H1 (cell line): ENCODE results near the gene BAIAP2. TPM values are rescaled to one million over a fixed set of nuclear protein-coding genes. Genes with fewer than 3 reads are reported as not detected.

Source experiments
- KDM1A ChIP-seq: fragments of 200-600, 300-600 bp; sonication (generic); IDR thresholded peaks from 2 replicates; pipeline ENCODE4 v1.7.1; 2016; ENCODE audit warnings: mild to moderate bottlenecking, low read length, borderline replicate concordance
- SAP30 ChIP-seq: fragments of 300-600 bp; sonication (generic); IDR thresholded peaks from 2 replicates; pipeline ENCODE4 v1.7.1; 2012; ENCODE audit warnings: low read length, moderate library complexity, mild to moderate bottlenecking, inconsistent platforms; ENCODE audit not compliant: insufficient read depth, insufficient replicate concordance
- USF2 ChIP-seq: IDR thresholded peaks from 2 replicates; pipeline ENCODE4 v1.6.1; 2011; ENCODE audit warnings: low read length, improper control_type of control experiment
- polyA plus RNA-seq, 7 experiments: library from polyadenylated mRNA; depleted of rRNA in 3 of 7; stranded (reverse) in 5 of 7; unstranded in 2 of 7; fragments of >200 nt in 5 of 7; fragments of 200-250 nt in 2 of 7; gene quantifications; 1 replicate in 5 of 7; 2 replicates in 1 of 7; 4 replicates in 1 of 7; pipeline versions ENCODE4 v1.2.1 to v1.2.3, GENCODE V29; 2011 to 2013; ENCODE audit warnings: missing spikeins in 2 of 7, mixed read lengths in 2 of 7
- total RNA-seq: library from RNA; stranded (reverse); fragmentation: NEBNext Ultra II Directional; extraction: Animal tissue kit (Norgen Biotek cat#: 25700); gene quantifications from 2 replicates; pipeline ENCODE4 v1.2.1, GENCODE V29; 2021

Gene BAIAP2
- total and polyA plus RNA-seq, 2 of the 8 experiments (the other 6 are each of a cell fraction or from before 2014, with no cell fraction given) = 10.0 to 22.8 TPM

DNA sequence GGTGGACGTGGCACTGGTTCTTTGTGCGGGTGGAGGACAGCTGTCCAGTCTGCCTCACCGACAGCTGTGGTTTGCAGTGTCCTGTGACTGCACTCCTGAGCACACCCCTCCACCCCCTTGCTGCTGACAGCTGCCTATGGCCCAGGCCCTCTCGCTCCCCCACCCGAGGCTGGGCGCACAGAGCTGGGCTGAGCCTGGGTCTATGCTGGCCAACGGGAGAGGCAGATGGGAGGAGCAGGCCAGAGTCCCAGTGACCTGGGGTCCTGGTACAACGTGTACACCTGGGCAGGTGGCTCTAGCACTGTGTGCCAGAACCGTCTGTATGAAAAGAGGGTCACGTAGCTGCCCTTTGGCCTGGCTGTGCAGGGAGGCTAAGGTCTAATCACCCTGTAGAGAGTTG is 30.5 kb downstream of the BAIAP2 start (continued):
- TF ChIP-seq KDM1A (no peak), SAP30 (no peak), USF2 (no peak)
